ENCODE data around the gene SON. TPM values are rescaled to one million over a fixed set of nuclear protein-coding genes. Genes with fewer than 3 reads are reported as not detected.
A peak's percentile ranks its signal among the peaks of the same experiment; 100 is the strongest.

SON gene
- total RNA-seq, 1 donor from 2014 or later, result 230 TPM

GRCh38 chr21:33544451-33545195, 1.8 kb downstream of the SON start:
- H3K4me3 ChIP-seq (ENCODE audit: low read depth, low read length), result peak overlapping the region; percentile 93
- no peak for DNase-seq (ENCODE audit: low read depth)
- TF ChIP-seq CTCF (conservative IDR thresholded peaks at IDR 0.05; ENCODE audit: low read depth, low read length), result no peak

GRCh38 chr21:33546086-33546485, 3.2 kb downstream of the SON start:
- no peak for DNase-seq (ENCODE audit: low read depth)
- no peak overlapping the region for H3K4me3 ChIP-seq (ENCODE audit: low read depth, low read length)
- no peak for TF ChIP-seq CTCF (conservative IDR thresholded peaks at IDR 0.05; ENCODE audit: low read depth, low read length)

GRCh38 chr21:33549848-33550771, 7.3 kb downstream of the SON start:
- H3K4me3 ChIP-seq (ENCODE audit: low read depth, low read length), result no peak overlapping the region
- no peak for TF ChIP-seq CTCF (conservative IDR thresholded peaks at IDR 0.05; ENCODE audit: low read depth, low read length)
- no peak for DNase-seq (ENCODE audit: low read depth)

GRCh38 chr21:33550772-33551660, 8.2 kb downstream of the SON start:
- no peak for TF ChIP-seq CTCF (conservative IDR thresholded peaks at IDR 0.05; ENCODE audit: low read depth, low read length)
- H3K4me3 ChIP-seq (ENCODE audit: low read depth, low read length), result no peak overlapping the region
- no peak for DNase-seq (ENCODE audit: low read depth)

- TF ChIP-seq CTCF (conservative IDR thresholded peaks at IDR 0.05; ENCODE audit: low read depth, low read length), result no peak
- no peak for DNase-seq (ENCODE audit: low read depth)
- no peak overlapping the region for H3K4me3 ChIP-seq (ENCODE audit: low read depth, low read length)
These were observed 8.8 kb downstream of the SON start for GRCh38 chr21:33551664-33552063.

- TF ChIP-seq CTCF (conservative IDR thresholded peaks at IDR 0.05; ENCODE audit: low read depth, low read length), result no peak
- no peak overlapping the region for H3K4me3 ChIP-seq (ENCODE audit: low read depth, low read length)
- no peak for DNase-seq (ENCODE audit: low read depth)
These were observed 9.5 kb downstream of the SON start for GRCh38 chr21:33552093-33552998.

Data from epithelial cell of proximal tubule (primary cell).